HL-60/S4 treated with phorbol 12-myristate 13-acetate at 8.2 ng/mL for 4 days and 3 days (cell line): ENCODE data around the gene TRIP13.
"Not testable (repeated sequence)": the region's sequence is repeated elsewhere in the genome, so short reads cannot be mapped to it uniquely, and the experiment has no call there.

Experiments used
- in situ Hi-C: fragments of 300-500 bp; cut with MboI; formaldehyde crosslinking; loops from 2 replicates; pipeline ENCODE4 v1.15.0; 2022; ENCODE audit warnings: low sequenced_read_pairs

The TRIP13 gene

GRCh38 chr5:916441-917293 lies 24.0 kb downstream of the TRIP13 start:
- in situ Hi-C loops: no loop called here

GRCh38 chr5:918717-919116 lies 26.0 kb downstream of the TRIP13 start:
- in situ Hi-C loops: not testable (repeated sequence)

- in situ Hi-C loops: no loop called here
These were observed 26.8 kb downstream of the TRIP13 start for GRCh38 chr5:919356-920000.

- in situ Hi-C loops: no loop called here
These were observed 27.6 kb downstream of the TRIP13 start for GRCh38 chr5:920321-920720.

GRCh38 chr5:921456-922435 lies 29.1 kb downstream of the TRIP13 start:
- in situ Hi-C loops: no loop called here

- in situ Hi-C loops: no loop called here
These were observed 30.0 kb downstream of the TRIP13 start for GRCh38 chr5:922436-923280.

- in situ Hi-C loops: no loop called here
These were observed 30.7 kb downstream of the TRIP13 start for GRCh38 chr5:923281-923873.

GRCh38 chr5:926417-927171 lies 33.9 kb downstream of the TRIP13 start:
- in situ Hi-C loops: no loop called here

- in situ Hi-C loops: no loop called here
These were observed 34.7 kb downstream of the TRIP13 start for GRCh38 chr5:927172-928015.

- in situ Hi-C loops: not testable (repeated sequence)
These were observed 36.5 kb downstream of the TRIP13 start for GRCh38 chr5:929182-929581.

- in situ Hi-C loops: no loop called here
These were observed 36.9 kb downstream of the TRIP13 start for GRCh38 chr5:929596-929995.

- in situ Hi-C loops: loop anchor here (10.0 kb wide), 1 partner anchor 724 kb away; no protein-coding TSS in a partner anchor
These were observed 38.2 kb downstream of the TRIP13 start for GRCh38 chr5:930866-931265.

- in situ Hi-C loops: loop anchor here (10.0 kb wide), 1 partner anchor 723 kb away; no protein-coding TSS in a partner anchor
These were observed 39.0 kb downstream of the TRIP13 start for GRCh38 chr5:931570-932145.

- in situ Hi-C loops: loop anchor here (10.0 kb wide), 1 partner anchor 723 kb away; no protein-coding TSS in a partner anchor
These were observed 39.5 kb downstream of the TRIP13 start for GRCh38 chr5:932151-932627.

GRCh38 chr5:932628-933250 lies 40.1 kb downstream of the TRIP13 start:
- in situ Hi-C loops: loop anchor here (10.0 kb wide), 1 partner anchor 722 kb away; no protein-coding TSS in a partner anchor

- in situ Hi-C loops: loop anchor here (10.0 kb wide), 1 partner anchor 721 kb away; no protein-coding TSS in a partner anchor
These were observed 40.7 kb downstream of the TRIP13 start for GRCh38 chr5:933251-933861.
